Measurements from ENCODE around the gene ABCC6. TPM values are rescaled to one million over a fixed set of nuclear protein-coding genes. Genes with fewer than 3 reads are reported as not detected.

ABCC6 gene
- total and polyA plus RNA-seq, 2 donors (not counting 3 experiments of a cell fraction or from before 2014, with no cell fraction given) = 0.07 to 0.84 TPM

DNA sequence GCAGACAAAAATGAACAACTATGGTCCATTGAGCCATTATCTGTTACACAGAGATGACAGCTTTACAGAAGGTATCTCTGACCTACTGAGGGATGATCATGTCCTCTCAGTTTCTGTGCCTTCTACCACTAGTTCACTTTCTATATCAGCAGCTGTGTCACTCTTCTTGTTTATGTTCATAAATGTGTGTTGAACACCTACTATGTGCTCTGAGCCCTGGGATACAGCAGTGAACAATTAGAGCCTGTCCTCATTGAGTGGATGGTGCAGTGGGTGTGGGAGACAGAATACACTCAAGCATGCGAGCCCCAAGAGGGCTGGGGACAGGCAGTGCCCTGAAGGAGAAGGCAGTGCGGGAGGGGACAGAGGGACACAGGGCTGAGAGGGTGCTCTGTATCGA lies 92.1 kb downstream of the ABCC6 start:
- dilution Hi-C loops (cut with MboI; ENCODE audit: extremely low pct_ligation_motif_present, low sequenced_read_pairs) (no loop called here), intact Hi-C loops (cut with micrococcal nuclease) (no loop called here)
- H3K9me3 ChIP-seq (replicated peaks; ENCODE audit: control insufficient read depth, insufficient read depth, low read length) = no peaks in the 10 kb centered on the region
- no peak for FAIRE-seq
- no peaks in the 10 kb centered on the region for H3K4me1 ChIP-seq (ENCODE audit: control insufficient read depth, extremely low read depth, insufficient read depth, low read length)
- no peak for DNase-seq (ENCODE audit: low read depth, low spot score)
- H3K27me3 ChIP-seq (ENCODE audit: control insufficient read depth in 2 of 2, insufficient read depth in 2 of 2, low read length in 2 of 2) = no peaks in the 10 kb centered on the region
- CTCF ChIA-PET = no interaction called here
- TF ChIP-seq, protein P1, sequence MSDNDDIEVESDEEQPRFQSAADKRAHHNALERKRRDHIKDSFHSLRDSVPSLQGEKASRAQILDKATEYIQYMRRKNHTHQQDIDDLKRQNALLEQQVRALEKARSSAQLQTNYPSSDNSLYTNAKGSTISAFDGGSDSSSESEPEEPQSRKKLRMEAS (IDR thresholded peaks at IDR 0.05; ENCODE audit: insufficient read depth, insufficient read length) = no peak
- TF ChIP-seq POLR2AphosphoS5 (IDR thresholded peaks at IDR 0.05; ENCODE audit: insufficient read depth, low read depth, low read length) (no peak), GATA2 (IDR thresholded peaks at IDR 0.05; ENCODE audit: insufficient read depth, insufficient read length, low read depth, low read length) (no peak), JUN (IDR thresholded peaks at IDR 0.05; ENCODE audit: borderline replicate concordance, insufficient read depth, insufficient read length, low read depth) (no peak), MYC (IDR thresholded peaks at IDR 0.05; ENCODE audit: low read depth, low read length) (no peak), FOS (IDR thresholded peaks at IDR 0.05; ENCODE audit: borderline replicate concordance, insufficient read depth, low read length) (no peak), EZH2 (IDR thresholded peaks at IDR 0.05; ENCODE audit: borderline replicate concordance, low read depth, low read length, severe bottlenecking) (no peak), POLR2A (IDR thresholded peaks at IDR 0.05; ENCODE audit: low read depth, low read length) (no peak)
- TF ChIP-seq, protein P2, sequence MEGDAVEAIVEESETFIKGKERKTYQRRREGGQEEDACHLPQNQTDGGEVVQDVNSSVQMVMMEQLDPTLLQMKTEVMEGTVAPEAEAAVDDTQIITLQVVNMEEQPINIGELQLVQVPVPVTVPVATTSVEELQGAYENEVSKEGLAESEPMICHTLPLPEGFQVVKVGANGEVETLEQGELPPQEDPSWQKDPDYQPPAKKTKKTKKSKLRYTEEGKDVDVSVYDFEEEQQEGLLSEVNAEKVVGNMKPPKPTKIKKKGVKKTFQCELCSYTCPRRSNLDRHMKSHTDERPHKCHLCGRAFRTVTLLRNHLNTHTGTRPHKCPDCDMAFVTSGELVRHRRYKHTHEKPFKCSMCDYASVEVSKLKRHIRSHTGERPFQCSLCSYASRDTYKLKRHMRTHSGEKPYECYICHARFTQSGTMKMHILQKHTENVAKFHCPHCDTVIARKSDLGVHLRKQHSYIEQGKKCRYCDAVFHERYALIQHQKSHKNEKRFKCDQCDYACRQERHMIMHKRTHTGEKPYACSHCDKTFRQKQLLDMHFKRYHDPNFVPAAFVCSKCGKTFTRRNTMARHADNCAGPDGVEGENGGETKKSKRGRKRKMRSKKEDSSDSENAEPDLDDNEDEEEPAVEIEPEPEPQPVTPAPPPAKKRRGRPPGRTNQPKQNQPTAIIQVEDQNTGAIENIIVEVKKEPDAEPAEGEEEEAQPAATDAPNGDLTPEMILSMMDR (IDR thresholded peaks at IDR 0.05; ENCODE audit: extremely low read depth in 1 of 2, insufficient read depth in 1 of 2, low read depth in 1 of 2, low read length in 2 of 2) = no peak
- peaks cover 18 to 31% of the 10 kb centered on the region in 2 experiments for H3K36me3 ChIP-seq (ENCODE audit: control insufficient read depth in 2 of 2, extremely low read depth in 1 of 2, insufficient read depth in 2 of 2, low read length in 2 of 2)
- H3K9me1 ChIP-seq (replicated peaks; ENCODE audit: control insufficient read depth, extremely low read depth, insufficient read depth, low read length) = no peaks in the 10 kb centered on the region
- no TSS peak for BruUV-seq (replicated peaks)
- H3K9ac ChIP-seq (replicated peaks; ENCODE audit: extremely low read depth, insufficient read depth, low read length) = no peak overlapping the region
- no peak overlapping the region for H3K27ac ChIP-seq (ENCODE audit: insufficient read depth, low read depth, low read length)
- H2AFZ ChIP-seq (ENCODE audit: low read depth, low read length) = no peak overlapping the region
- H3K4me3 ChIP-seq (replicated peaks in 1 of 3; ENCODE audit: insufficient read depth in 1 of 3, low read depth in 1 of 3, low read length in 3 of 3) = no peak overlapping the region
- POLR2A ChIA-PET = no interaction called here
- no peaks in the 10 kb centered on the region for H3K79me2 ChIP-seq (ENCODE audit: control insufficient read depth, insufficient read depth, low read length)
- no peaks in the 10 kb centered on the region for H4K20me1 ChIP-seq (replicated peaks; ENCODE audit: control insufficient read depth, extremely low read depth, insufficient read depth, low read length)
- H3K4me2 ChIP-seq (ENCODE audit: insufficient read depth, low read length) = no peak overlapping the region

Measured in endothelial cell of umbilical vein (primary cell).